GM10248 (cell line): ENCODE data around the gene EGFLAM.

Experiments
- CTCF ChIA-PET: fragments of 300-600 bp; sonication (Branson Sonifier 250); formaldehyde crosslinking; extraction: SDS; loops from one replicate; lab custom pipeline; 2021; ENCODE audit warnings: antibody characterized with exemption; lab: Yijun Ruan, JAX
- POLR2A ChIA-PET: fragments of 350-650 bp; sonication (Branson Sonifier 250); formaldehyde crosslinking; extraction: SDS; loops from one replicate; lab custom pipeline; 2020; ENCODE audit warnings: antibody characterized with exemption; lab: Yijun Ruan, JAX
- DNase-seq: peaks from one replicate; pipeline ENCODE4 v3.0.0; 2012; ENCODE audit errors: extremely low spot score
- TF ChIP-seq, protein P1 (sequence below): IDR thresholded peaks from 2 replicates; pipeline ENCODE4 v1.5.1; 2012; ENCODE audit warnings: mild to moderate bottlenecking, low read depth; ENCODE audit errors: extremely low read depth, missing control alignments, control extremely low read depth

EGFLAM gene

DNA sequence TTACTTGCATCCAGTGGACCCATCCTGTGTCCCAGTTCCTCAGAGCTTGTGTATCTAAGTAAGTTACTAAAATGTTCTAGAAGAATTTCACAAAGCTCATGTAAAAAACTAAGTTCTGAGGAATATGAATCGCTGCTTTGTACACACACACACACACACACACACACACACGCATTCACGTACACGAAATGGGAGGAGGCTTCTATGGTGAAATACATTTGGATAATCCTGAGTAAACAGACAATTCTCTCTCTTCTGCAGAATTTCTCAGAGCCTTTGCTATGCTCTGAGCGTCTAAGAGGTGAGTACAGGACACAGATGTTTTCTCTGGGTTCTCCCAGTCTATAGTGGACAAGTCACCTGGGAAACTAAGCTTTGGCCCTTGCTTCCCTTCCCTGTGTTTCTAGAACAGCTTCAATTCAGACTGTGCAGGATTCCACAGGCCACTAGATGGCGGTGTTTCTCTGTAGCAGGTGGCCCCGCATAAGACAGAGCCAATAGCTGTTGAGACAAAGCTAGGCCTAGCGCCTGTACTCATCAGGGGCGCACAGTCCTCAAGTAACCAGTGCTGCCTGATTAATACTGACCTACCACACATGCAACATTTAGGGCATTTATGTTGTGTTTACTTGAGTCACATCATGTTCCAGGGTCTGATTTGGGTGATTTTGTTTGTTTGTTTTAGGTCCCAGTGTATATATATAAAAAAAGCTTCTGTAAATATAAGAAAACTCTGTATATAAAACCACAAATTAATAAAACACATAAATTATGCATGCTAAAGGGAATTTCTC is 183.3 kb downstream of the EGFLAM start:
- TF ChIP-seq, protein P1, sequence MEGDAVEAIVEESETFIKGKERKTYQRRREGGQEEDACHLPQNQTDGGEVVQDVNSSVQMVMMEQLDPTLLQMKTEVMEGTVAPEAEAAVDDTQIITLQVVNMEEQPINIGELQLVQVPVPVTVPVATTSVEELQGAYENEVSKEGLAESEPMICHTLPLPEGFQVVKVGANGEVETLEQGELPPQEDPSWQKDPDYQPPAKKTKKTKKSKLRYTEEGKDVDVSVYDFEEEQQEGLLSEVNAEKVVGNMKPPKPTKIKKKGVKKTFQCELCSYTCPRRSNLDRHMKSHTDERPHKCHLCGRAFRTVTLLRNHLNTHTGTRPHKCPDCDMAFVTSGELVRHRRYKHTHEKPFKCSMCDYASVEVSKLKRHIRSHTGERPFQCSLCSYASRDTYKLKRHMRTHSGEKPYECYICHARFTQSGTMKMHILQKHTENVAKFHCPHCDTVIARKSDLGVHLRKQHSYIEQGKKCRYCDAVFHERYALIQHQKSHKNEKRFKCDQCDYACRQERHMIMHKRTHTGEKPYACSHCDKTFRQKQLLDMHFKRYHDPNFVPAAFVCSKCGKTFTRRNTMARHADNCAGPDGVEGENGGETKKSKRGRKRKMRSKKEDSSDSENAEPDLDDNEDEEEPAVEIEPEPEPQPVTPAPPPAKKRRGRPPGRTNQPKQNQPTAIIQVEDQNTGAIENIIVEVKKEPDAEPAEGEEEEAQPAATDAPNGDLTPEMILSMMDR: peak; percentile 97
- ChIA-PET POLR2A (no interaction called here), CTCF (interaction anchor here (0.6 to 3.9 kb wide), 90 partner anchors 10 to 1131 kb away, joined by 3 to 94 read pairs (median 4); no protein-coding TSS in a partner anchor)
- DNase-seq: peak; percentile 79

DNA sequence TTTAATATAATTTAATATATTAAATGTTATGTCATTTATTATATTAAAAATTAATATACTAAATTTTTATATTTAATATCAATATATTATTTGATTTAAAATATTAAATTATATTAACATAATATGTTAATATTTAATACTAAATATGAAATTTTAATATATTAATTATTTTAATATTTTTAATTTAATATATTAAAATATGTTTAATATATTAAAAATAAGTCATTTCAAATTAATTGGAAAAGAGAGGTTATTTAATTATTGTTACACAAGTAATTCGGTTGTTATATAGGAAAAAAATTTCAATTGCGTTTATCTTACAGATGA is 183.9 kb downstream of the EGFLAM start:
- CTCF ChIA-PET: interaction anchor here (0.6 to 3.9 kb wide), 82 partner anchors 10 to 1130 kb away, joined by 3 to 94 read pairs (median 4); no protein-coding TSS in a partner anchor
- POLR2A ChIA-PET: no interaction called here
- no peak for DNase-seq
- TF ChIP-seq, protein P1: no peak

DNA sequence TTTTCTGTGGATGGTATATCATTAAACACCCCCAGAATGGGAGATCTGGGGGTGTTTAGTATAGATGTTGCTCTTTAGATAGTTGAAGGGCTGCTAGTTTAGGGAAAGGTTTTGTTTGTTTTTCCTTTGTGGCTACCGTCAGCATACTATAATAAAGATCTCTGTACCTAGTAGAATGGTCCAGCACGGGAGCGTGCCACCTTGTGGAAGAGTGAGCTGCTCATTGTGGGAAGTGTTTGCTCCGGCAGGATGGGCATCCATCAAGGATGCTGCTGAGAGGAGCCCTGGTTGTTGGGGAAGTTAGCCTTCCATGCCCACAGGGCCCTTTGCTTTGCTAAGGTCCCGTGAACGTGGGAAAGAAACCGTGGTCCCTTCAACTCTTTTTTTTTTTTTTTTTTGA is 185.0 kb downstream of the EGFLAM start:
- POLR2A ChIA-PET: no interaction called here
- CTCF ChIA-PET: interaction anchor here (1.0 to 3.9 kb wide), 4 partner anchors 9 to 637 kb away, joined by 3 to 94 read pairs (median 46); no protein-coding TSS in a partner anchor
- TF ChIP-seq, protein P1: no peak
- DNase-seq: no peak

DNA sequence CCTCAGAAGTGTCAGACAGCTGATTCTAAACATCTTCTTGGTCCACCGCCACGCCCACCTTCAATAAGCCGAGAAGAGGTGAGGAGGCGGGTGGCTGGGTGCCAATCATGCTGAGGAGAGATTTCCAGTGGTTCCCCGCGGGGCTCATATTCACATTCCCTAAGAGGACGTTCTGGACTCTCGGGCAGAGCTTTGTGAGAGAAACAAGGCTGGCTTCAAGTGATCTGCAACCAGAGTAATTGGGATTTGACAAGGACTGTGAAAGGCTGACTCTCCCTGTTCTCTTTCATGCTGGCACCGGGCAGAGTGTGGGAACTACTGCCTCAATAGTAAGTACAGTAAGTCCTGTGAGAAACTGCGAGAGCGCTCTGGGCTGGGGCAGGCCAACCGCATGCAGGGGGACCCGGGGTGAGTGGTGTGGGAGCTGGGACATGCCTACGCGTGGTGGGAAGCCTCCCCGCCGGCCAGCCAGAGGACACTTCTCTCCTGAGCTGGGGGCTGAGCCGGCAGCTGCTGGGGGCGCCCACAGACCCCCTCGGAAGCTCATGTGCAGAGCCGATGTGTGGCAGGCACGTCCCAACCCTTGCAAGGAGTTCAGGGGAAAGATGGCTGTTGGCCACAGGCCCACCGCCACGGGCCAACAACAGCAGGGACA is 187.1 kb downstream of the EGFLAM start:
- POLR2A ChIA-PET: no interaction called here

DNA sequence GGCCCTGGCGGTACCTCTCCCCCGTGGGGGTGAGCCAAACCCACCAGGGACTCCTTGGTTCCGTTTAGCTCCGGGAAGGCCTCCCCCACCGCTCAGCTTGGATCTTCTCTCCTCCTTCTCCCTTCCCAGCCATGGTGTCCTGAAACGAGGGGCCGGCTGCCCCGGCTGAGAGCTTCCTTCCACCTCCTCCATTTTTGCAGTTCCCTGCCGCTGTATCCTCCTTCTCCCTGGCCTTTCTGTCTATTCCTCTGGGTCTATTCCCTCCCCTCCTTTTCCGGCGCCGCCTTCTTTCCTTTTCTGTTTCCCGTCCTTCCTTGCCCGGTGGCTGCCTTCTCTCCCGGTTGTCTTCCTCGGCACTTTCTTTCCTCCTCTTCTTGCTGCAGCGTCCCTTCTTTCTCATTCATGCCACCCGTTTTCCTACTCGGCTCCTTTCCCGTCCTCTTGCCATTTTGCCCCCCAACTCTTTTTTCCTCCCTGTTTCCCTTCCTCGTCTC is 187.7 kb downstream of the EGFLAM start:
- no peak for DNase-seq
- POLR2A ChIA-PET: no interaction called here
- CTCF ChIA-PET: interaction anchor here (1.3 to 1.4 kb wide), 2 partner anchors 25 to 363 kb away, joined by 4 read pairs; no protein-coding TSS in a partner anchor
- TF ChIP-seq, protein P1: no peak

More for the DNA sequence above, 187.1 kb downstream of the EGFLAM start:
- no peak for DNase-seq
- CTCF ChIA-PET: interaction anchor here (1.0 to 1.3 kb wide), 2 partner anchors 24 to 25 kb away, joined by 3 to 4 read pairs; no protein-coding TSS in a partner anchor
- TF ChIP-seq, protein P1: no peak

DNA sequence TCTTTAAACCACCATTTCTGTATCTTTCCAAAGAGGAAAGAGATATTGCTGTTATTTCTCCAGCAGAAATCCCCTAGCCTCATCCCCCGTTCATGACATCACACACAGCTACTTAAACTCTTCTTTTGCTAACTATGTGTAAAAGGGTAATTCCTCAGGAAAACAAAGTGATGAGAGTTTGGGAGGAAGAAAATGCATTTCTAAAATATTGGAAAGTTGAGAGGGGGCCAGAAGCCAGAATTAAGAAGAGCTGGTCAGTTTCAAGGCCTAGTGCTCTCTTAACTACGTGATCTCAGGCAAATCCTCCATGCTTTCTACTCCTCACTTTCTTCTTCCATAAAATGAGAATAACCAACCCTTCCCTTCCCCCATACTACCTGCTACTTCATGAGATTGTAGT is 188.7 kb downstream of the EGFLAM start:
- TF ChIP-seq, protein P1: no peak
- CTCF ChIA-PET: interaction anchor here (1.4 to 2.2 kb wide), 2 partner anchors 362 to 475 kb away, joined by 4 to 6 read pairs; no protein-coding TSS in a partner anchor
- POLR2A ChIA-PET: no interaction called here
- no peak for DNase-seq
